Activated naive CD8-positive, alpha-beta T cell (primary cell): ENCODE measurements around the gene LGALSL.

Source experiments
- H3K27ac Mint-ChIP-seq: one replicate; pipeline ENCODE4 v1.8.0; 2021; ENCODE audit warnings: mixed read lengths
- H3K27me3 Mint-ChIP-seq: one replicate; pipeline ENCODE4 v1.8.0; 2021; ENCODE audit warnings: mixed read lengths
- H3K36me3 Mint-ChIP-seq: one replicate; pipeline ENCODE4 v1.8.0; 2021; ENCODE audit warnings: mixed read lengths
- H3K4me1 Mint-ChIP-seq: one replicate; pipeline ENCODE4 v1.8.0; 2021; ENCODE audit warnings: low read depth, mixed read lengths
- H3K4me3 Mint-ChIP-seq: one replicate; pipeline ENCODE4 v1.8.0; 2021; ENCODE audit warnings: mild to moderate bottlenecking, mixed read lengths
- H3K9me3 Mint-ChIP-seq: one replicate; pipeline ENCODE4 v1.8.0; 2021; ENCODE audit warnings: low read depth, mixed read lengths

LGALSL gene

GRCh38 chr2:64474121-64474571, 20.2 kb downstream of the LGALSL start:
- Mint-ChIP-seq H3K4me3 (no peak overlapping the region), H3K4me1 (peaks cover 12% of the 10 kb centered on the region), H3K9me3 (no peaks in the 10 kb centered on the region), H3K27me3 (no peaks in the 10 kb centered on the region), H3K27ac (no peak overlapping the region), H3K36me3 (no peaks in the 10 kb centered on the region)

DNA sequence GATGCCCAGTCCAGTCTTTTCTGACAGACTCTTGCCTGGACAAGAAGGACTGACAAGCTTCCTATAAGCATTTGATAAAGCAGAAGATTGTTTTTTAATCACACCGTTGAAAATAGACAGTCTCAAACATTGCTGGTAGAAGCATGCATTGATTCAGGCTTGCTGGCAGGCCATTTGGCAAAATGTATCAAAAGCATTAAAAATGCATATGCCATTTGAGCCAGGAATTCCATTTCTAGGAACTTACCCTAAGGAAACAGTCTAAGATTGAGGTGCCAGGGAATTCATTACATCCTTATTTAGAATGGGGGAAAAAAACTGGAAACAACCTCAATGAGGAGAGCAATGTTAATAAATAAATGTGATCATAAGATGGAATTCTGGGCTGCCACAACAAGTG, 20.7 kb downstream of the LGALSL start:
- H3K36me3 Mint-ChIP-seq = no peaks in the 10 kb centered on the region
- no peak overlapping the region for H3K4me3 Mint-ChIP-seq
- H3K4me1 Mint-ChIP-seq = peaks cover 16% of the 10 kb centered on the region
- H3K9me3 Mint-ChIP-seq = no peaks in the 10 kb centered on the region
- H3K27ac Mint-ChIP-seq = no peak overlapping the region
- no peaks in the 10 kb centered on the region for H3K27me3 Mint-ChIP-seq

GRCh38 chr2:64477037-64477436, 23.1 kb downstream of the LGALSL start:
- peaks cover 18% of the 10 kb centered on the region for H3K4me1 Mint-ChIP-seq
- H3K36me3 Mint-ChIP-seq = no peaks in the 10 kb centered on the region
- no peak overlapping the region for H3K27ac Mint-ChIP-seq
- H3K9me3 Mint-ChIP-seq = no peaks in the 10 kb centered on the region
- no peak overlapping the region for H3K4me3 Mint-ChIP-seq
- no peaks in the 10 kb centered on the region for H3K27me3 Mint-ChIP-seq

- H3K9me3 Mint-ChIP-seq = no peaks in the 10 kb centered on the region
- no peaks in the 10 kb centered on the region for H3K27me3 Mint-ChIP-seq
- H3K36me3 Mint-ChIP-seq = no peaks in the 10 kb centered on the region
- peaks cover 18% of the 10 kb centered on the region for H3K4me1 Mint-ChIP-seq
- no peak overlapping the region for H3K27ac Mint-ChIP-seq
- H3K4me3 Mint-ChIP-seq = no peak overlapping the region
Measured at GRCh38 chr2:64477979-64478378, 24.0 kb downstream of the LGALSL start.

DNA sequence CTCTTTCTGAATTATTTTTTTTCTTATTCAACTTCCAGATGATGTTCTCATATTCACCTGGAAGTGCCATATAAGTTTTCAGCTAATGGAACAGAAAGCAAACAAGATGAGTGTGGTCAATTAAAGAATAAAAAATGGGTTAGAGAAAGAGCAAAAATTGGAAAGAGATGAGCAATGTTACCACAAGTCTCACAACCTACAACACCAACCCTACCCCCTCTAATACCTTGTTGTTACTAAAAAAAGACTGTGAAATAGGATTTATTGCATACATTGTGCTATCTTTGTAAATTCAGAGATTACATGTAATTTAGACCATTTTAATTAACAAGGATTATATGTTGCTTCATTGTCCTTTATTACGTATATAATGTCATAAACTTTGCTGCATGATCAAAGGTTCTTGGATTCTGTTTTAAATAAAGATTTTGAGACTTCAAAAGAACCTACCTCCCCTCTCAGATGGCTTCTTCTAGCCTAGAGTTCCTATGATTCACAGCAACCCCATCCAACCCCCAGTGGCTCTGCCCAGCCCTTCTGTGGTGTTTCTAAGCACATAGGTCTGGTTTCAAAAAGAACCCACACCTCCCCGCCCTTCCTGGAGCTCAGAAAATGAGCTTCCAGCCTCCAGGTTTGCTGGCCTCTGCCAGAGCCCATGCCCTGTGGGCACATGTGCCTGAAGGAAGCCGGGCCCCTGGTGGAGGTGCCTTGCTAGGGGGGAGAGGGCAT, 24.7 kb downstream of the LGALSL start:
- Mint-ChIP-seq H3K27me3 (no peaks in the 10 kb centered on the region), H3K36me3 (no peaks in the 10 kb centered on the region), H3K9me3 (no peaks in the 10 kb centered on the region), H3K4me1 (peaks cover 18% of the 10 kb centered on the region), H3K27ac (no peak overlapping the region), H3K4me3 (no peak overlapping the region)

DNA sequence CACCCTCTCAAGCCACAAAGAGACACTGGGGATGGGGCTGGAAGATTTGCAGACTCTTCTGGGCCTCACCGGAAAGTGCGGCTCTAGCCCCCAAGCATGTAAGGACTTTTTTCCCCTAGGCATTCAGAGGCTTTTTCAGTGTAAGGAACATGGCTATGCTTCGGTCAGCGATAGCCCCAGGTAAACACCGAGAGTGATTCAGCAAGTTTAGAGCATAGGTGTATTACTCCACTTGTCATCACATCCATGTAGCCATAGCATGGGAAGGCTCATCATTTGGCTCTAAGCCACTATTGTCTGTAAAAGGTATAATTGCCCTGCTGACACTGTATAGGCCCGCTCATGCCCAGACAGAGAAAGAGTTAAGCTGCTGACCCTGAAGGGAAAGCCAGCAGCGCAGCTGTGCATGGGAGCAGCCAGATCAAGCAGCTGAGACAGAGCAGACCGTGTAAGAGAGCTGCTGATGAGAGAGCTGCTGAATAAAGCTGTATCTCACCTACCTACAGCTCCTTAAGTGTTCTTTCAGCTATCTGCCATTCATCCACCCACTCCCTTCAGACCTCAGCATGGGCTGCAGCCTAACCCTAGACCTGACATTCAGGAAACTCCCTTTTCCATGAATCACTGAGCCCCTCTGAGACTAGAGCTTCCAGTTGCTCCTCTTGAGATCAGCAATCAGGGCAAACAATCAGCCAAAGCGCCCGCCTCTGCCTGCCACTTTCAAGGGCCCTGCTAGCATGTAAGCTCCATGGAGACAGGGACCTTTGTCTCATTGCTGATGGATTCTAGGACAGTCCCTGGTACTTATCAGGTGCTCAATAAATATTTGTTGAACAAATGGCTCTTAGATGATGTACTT, 25.5 kb downstream of the LGALSL start:
- H3K4me1 Mint-ChIP-seq = peaks cover 16% of the 10 kb centered on the region
- no peak overlapping the region for H3K4me3 Mint-ChIP-seq
- no peaks in the 10 kb centered on the region for H3K9me3 Mint-ChIP-seq
- H3K36me3 Mint-ChIP-seq = no peaks in the 10 kb centered on the region
- H3K27ac Mint-ChIP-seq = no peak overlapping the region
- H3K27me3 Mint-ChIP-seq = no peaks in the 10 kb centered on the region

DNA sequence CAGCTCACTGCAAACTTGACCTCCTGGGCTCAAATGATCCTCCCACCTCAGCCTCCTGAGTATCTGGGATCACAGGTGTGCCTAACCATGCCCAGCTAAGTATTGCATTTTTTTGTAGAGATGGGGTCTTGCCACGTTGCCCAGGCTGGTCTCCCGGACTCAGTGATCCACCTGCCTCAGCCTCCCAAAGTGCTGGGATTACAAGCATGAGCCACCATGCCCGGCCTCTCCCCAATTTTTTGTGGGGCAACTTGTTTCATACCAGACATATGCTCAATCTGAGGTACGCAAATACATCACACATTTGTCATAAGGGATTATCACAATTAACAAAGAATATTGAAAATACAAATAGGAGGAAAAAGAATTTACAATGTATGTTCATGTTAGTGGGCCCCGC, 27.7 kb downstream of the LGALSL start:
- Mint-ChIP-seq H3K4me1 (peaks cover 16% of the 10 kb centered on the region), H3K27ac (no peak overlapping the region), H3K9me3 (no peaks in the 10 kb centered on the region), H3K27me3 (peaks cover under 1% of the 10 kb centered on the region), H3K4me3 (no peak overlapping the region), H3K36me3 (no peaks in the 10 kb centered on the region)

DNA sequence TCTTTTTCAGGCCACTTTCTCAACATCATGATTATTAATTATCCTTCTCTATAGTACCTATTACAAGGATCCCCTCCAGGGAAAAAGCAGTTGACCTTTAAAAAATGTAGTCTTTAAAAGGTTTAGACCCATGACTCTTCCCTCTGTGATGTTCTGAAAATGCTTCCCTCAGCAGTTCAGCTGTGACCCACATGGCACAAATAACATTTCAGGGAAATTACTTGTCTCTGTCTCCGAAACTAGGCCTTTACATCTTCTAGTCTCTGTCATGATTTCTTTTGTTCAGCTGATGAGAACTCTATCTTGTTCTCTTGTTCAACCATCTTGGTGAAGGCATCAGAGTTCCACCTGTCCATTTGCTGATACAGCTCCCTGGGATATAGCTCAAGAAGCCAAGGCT, 28.3 kb downstream of the LGALSL start:
- peaks cover 2% of the 10 kb centered on the region for H3K27me3 Mint-ChIP-seq
- no peaks in the 10 kb centered on the region for H3K36me3 Mint-ChIP-seq
- H3K27ac Mint-ChIP-seq = no peak overlapping the region
- no peak overlapping the region for H3K4me3 Mint-ChIP-seq
- H3K9me3 Mint-ChIP-seq = no peaks in the 10 kb centered on the region
- peaks cover 16% of the 10 kb centered on the region for H3K4me1 Mint-ChIP-seq

DNA sequence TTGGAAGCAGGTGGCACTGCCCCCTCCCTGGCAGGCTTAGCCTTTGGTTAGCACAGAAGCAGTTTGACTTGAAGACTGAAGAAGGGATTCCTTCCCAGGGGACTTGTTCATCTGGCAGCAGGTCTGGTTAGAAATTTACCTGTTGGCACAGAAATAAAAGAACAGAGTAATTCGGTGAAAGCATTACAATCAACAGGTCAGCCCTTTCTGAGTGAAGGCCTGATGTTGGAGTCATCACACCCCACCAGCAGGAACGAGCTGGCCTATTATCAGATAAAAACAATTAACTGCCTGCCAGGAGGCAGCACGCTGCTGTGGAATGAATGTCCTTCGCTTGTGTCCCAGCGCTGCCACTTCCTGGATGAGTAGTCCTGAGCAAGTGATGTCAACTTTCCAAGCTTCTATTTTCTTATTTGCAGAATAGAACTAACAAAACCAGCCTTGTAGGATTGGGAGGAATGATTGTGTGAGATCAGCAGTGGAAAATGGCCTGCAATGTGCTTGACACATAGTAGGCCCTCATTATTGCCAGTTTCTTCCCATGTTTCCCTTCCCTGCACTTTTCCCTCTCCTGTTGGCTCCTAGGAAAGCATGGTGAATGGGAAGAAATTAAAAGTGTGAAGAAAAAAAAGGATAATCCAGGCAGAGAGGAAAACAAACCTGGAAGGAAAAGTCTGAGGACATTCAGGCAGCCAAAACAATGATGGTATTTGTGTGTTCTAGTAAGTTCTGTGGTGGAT, 29.0 kb downstream of the LGALSL start:
- no peaks in the 10 kb centered on the region for H3K36me3 Mint-ChIP-seq
- H3K27ac Mint-ChIP-seq = no peak overlapping the region
- no peaks in the 10 kb centered on the region for H3K9me3 Mint-ChIP-seq
- no peak overlapping the region for H3K4me3 Mint-ChIP-seq
- peaks cover 16% of the 10 kb centered on the region for H3K4me1 Mint-ChIP-seq
- H3K27me3 Mint-ChIP-seq = peaks cover 2% of the 10 kb centered on the region

DNA sequence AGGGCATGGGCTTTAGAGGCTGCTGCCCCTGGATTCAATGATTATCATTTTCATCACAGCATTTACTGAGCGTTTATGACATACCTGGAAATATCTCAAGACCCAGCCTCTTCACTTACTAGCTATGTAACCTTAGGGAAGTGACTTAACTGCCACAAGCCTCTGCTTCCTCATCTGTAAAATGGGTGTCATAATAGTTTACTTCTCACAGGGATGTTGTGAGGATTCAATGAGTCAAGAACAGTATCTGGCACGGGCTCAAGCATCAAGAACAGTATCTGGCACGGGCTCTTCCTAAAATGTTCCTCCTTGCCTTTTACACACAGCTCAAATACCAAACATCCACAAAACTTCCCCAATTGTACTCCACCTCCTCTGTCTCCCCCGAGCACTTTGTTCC, 31.4 kb downstream of the LGALSL start:
- Mint-ChIP-seq H3K9me3 (no peaks in the 10 kb centered on the region), H3K36me3 (no peaks in the 10 kb centered on the region)

DNA sequence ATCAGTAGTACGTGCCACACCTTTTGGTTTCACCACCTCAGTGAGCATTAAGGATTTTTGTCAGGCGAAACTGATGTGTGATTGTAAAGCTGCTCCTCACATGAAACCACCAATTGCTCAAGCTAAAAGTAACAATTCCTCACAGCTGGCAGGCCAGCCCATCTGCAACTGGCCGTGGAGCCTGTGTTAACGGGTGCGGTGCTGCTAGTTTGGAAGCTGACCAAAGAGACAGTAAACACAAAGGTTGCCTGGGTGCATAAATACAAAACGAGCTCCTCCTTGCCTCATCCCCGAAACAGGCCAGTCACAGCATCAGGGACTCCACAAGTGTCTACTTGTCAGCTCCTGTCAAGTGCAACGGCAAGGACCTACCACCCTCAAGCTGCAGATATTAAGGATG, 32.0 kb downstream of the LGALSL start:
- Mint-ChIP-seq H3K9me3 (no peaks in the 10 kb centered on the region), H3K27me3 (peaks cover 2% of the 10 kb centered on the region), H3K36me3 (no peaks in the 10 kb centered on the region), H3K4me3 (no peak overlapping the region), H3K27ac (no peak overlapping the region), H3K4me1 (peaks cover 9% of the 10 kb centered on the region)

More for the DNA sequence above, 31.4 kb downstream of the LGALSL start:
- Mint-ChIP-seq H3K27ac (no peak overlapping the region), H3K27me3 (peaks cover 2% of the 10 kb centered on the region), H3K4me3 (no peak overlapping the region), H3K4me1 (peaks cover 9% of the 10 kb centered on the region)

DNA sequence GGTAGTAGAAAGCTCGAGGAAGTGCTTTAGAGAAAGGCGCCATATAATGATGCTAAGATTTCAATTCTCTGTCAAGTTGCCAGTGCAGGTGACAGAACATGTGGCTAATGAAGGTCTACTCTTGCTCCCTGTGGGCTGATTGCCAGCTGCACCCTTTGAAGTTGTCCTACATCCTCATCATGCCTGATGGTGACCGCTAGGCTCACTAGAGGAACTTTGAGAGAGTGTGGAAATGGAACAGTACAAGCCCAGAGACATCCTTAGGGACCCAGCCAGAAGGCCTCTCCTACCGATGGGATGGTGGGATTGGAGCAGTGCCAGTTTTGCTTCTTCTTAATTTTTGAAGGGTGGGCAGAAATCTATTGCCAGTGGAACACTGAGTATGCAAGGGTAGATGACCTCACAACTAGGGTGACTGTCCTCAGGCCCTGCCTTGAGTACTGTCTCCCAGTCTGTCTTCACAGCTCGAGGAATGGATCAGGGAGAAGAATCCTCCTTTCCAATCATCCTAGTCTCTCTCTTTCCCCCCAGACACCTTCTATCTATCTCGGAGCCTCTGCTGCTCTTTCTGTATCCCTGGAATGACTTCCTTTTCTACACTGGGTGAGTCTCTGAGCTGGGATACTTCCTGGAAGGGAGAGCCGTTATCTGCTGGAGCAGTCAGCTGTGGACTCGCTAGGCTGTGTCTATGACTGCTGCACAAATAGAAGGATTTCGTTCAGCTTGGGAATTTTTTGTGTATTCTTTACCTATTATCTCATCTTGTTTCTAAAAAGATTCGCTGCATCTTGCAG, 33.5 kb downstream of the LGALSL start:
- no peak overlapping the region for H3K27ac Mint-ChIP-seq
- no peaks in the 10 kb centered on the region for H3K9me3 Mint-ChIP-seq
- peaks cover 2% of the 10 kb centered on the region for H3K27me3 Mint-ChIP-seq
- peaks cover 9% of the 10 kb centered on the region for H3K4me1 Mint-ChIP-seq
- no peak overlapping the region for H3K4me3 Mint-ChIP-seq
- no peaks in the 10 kb centered on the region for H3K36me3 Mint-ChIP-seq

GRCh38 chr2:64488050-64488974, 34.4 kb downstream of the LGALSL start:
- Mint-ChIP-seq H3K27me3 (peaks cover 2% of the 10 kb centered on the region), H3K4me3 (no peak overlapping the region), H3K36me3 (no peaks in the 10 kb centered on the region), H3K4me1 (peaks cover 9% of the 10 kb centered on the region), H3K27ac (no peak overlapping the region), H3K9me3 (no peaks in the 10 kb centered on the region)
